ENCODE data around the gene FGF12.

The FGF12 gene

GRCh38 chr3:192284443-192285072, 442.8 kb downstream of the FGF12 start:
- no peak for DNase-seq (ENCODE audit: low spot score)
- H3K4me3 ChIP-seq, result no peak overlapping the region
- H3K27ac ChIP-seq, result no peak overlapping the region
- no peak for TF ChIP-seq CTCF (IDR thresholded peaks at IDR 0.05)

- H3K4me3 ChIP-seq, result no peak overlapping the region
- DNase-seq (ENCODE audit: low spot score), result no peak
- no peak for TF ChIP-seq CTCF (IDR thresholded peaks at IDR 0.05)
- H3K27ac ChIP-seq, result no peak overlapping the region
Measured at GRCh38 chr3:192281207-192281880, 446.0 kb downstream of the FGF12 start.

GRCh38 chr3:192279664-192280063, 447.7 kb downstream of the FGF12 start:
- no peak for TF ChIP-seq CTCF (IDR thresholded peaks at IDR 0.05)
- no peak overlapping the region for H3K4me3 ChIP-seq
- no peak overlapping the region for H3K27ac ChIP-seq
- no peak for DNase-seq (ENCODE audit: low spot score)

- Histone ChIP-seq H3K27ac (no peak overlapping the region), H3K4me3 (no peak overlapping the region)
- no peak for DNase-seq (ENCODE audit: low spot score)
- TF ChIP-seq CTCF (IDR thresholded peaks at IDR 0.05), result no peak
Measured at GRCh38 chr3:192277477-192277876, 449.9 kb downstream of the FGF12 start.

GRCh38 chr3:192275741-192276355, 451.5 kb downstream of the FGF12 start:
- Histone ChIP-seq H3K4me3 (no peak overlapping the region), H3K27ac (no peak overlapping the region)
- TF ChIP-seq CTCF (IDR thresholded peaks at IDR 0.05), result no peak
- DNase-seq (ENCODE audit: low spot score), result no peak

- H3K4me3 ChIP-seq, result no peak overlapping the region
- TF ChIP-seq CTCF (IDR thresholded peaks at IDR 0.05), result no peak
- no peak for DNase-seq (ENCODE audit: low spot score)
- no peak overlapping the region for H3K27ac ChIP-seq
Measured at GRCh38 chr3:192273697-192274010, 453.7 kb downstream of the FGF12 start.
